Keratinocyte (primary cell): Measurements from ENCODE around the gene ASIC1. TPM values are rescaled to one million over a fixed set of nuclear protein-coding genes. Genes with fewer than 3 reads are reported as not detected.

Source experiments
- DNase-seq: peaks from one replicate; pipeline ENCODE4 v3.0.0-alpha.2; 2011; ENCODE audit warnings: low read depth, missing footprints, low spot score
- FAIRE-seq: peaks from 2 replicates; lab custom pipeline; 2011; peaks lifted over from hg19 to GRCh38; lab: Jason Lieb, UNC
- H2AFZ ChIP-seq: 2 replicates; pipeline ENCODE4 v1.6.0; 2012; ENCODE audit warnings: low read length, control low read depth, inconsistent platforms; ENCODE audit not compliant: control insufficient read depth
- H3K27ac ChIP-seq: 2 replicates; pipeline ENCODE4 v1.5.1; 2011; ENCODE audit warnings: low read length; ENCODE audit not compliant: control insufficient read depth, insufficient read depth
- H3K27me3 ChIP-seq: 3 replicates; pipeline ENCODE4 v1.6.0; 2011; ENCODE audit warnings: low read length; ENCODE audit not compliant: control insufficient read depth, insufficient read depth; ENCODE audit errors: extremely low read depth
- H3K36me3 ChIP-seq, 2 experiments: 2 replicates in 1 of 2; 3 replicates in 1 of 2; pipeline ENCODE4 v1.5.1; 2011; ENCODE audit warnings: low read length in 2 of 2, mild to moderate bottlenecking in 1 of 2; ENCODE audit not compliant: control insufficient read depth in 2 of 2, insufficient read depth in 2 of 2; ENCODE audit errors: extremely low read depth in 1 of 2
- H3K4me1 ChIP-seq: 3 replicates; pipeline ENCODE4 v1.5.1; 2011; ENCODE audit warnings: low read length; ENCODE audit not compliant: control insufficient read depth, insufficient read depth; ENCODE audit errors: extremely low read depth
- H3K4me2 ChIP-seq: 3 replicates; pipeline ENCODE4 v1.6.0; 2011; ENCODE audit warnings: low read depth, low read length; ENCODE audit not compliant: control insufficient read depth, insufficient read depth; ENCODE audit errors: extremely low read depth
- H3K4me3 ChIP-seq, 3 experiments: fragments of 200-600 bp in 1 of 3; sonication (generic) in 1 of 3; 2 replicates in 2 of 3; 3 replicates in 1 of 3; pipeline ENCODE4 v1.5.1; 2011 to 2016; ENCODE audit warnings: low read length in 3 of 3, mild to moderate bottlenecking in 3 of 3, control low read depth in 2 of 3, inconsistent platforms in 1 of 3, low read depth in 1 of 3, mixed read lengths in 1 of 3, mixed run types in 1 of 3, moderate library complexity in 1 of 3; ENCODE audit not compliant: control insufficient read depth in 2 of 3, insufficient read depth in 2 of 3; ENCODE audit errors: extremely low read depth in 1 of 3
- H3K79me2 ChIP-seq: 2 replicates; pipeline ENCODE4 v1.6.0; 2012; ENCODE audit warnings: low read length; ENCODE audit not compliant: control insufficient read depth, insufficient read depth
- H3K9ac ChIP-seq: 3 replicates; pipeline ENCODE4 v1.6.0; 2011; ENCODE audit warnings: low read length; ENCODE audit not compliant: control insufficient read depth, insufficient read depth; ENCODE audit errors: extremely low read depth
- H3K9me1 ChIP-seq: 3 replicates; pipeline ENCODE4 v1.6.0; 2011; ENCODE audit warnings: low read length; ENCODE audit not compliant: control insufficient read depth, insufficient read depth; ENCODE audit errors: extremely low read depth
- H3K9me3 ChIP-seq: 2 replicates; pipeline ENCODE4 v1.5.1; 2012; ENCODE audit warnings: low read depth, low read length; ENCODE audit not compliant: control insufficient read depth
- H4K20me1 ChIP-seq: 3 replicates; pipeline ENCODE4 v1.6.0; 2011; ENCODE audit warnings: low read length; ENCODE audit not compliant: control insufficient read depth, insufficient read depth; ENCODE audit errors: extremely low read depth
- CTCF ChIP-seq, 3 experiments: IDR thresholded peaks in 1 of 3; conservative IDR thresholded peaks in 1 of 3; optimal IDR thresholded peaks in 1 of 3; 2 replicates in 2 of 3; 3 replicates in 1 of 3; pipeline versions ENCODE3 to v1.5.1; 2011; ENCODE audit warnings: low read length in 3 of 3, mild to moderate bottlenecking in 3 of 3, moderate library complexity in 2 of 3, control low read depth in 1 of 3, inconsistent platforms in 1 of 3; ENCODE audit not compliant: insufficient read depth in 2 of 3; ENCODE audit errors: extremely low read depth in 1 of 3
- EZH2 ChIP-seq: IDR thresholded peaks from one replicate; pipeline ENCODE4 v1.6.1; 2012; ENCODE audit warnings: inconsistent platforms, mild to moderate bottlenecking, low read length, moderate library complexity
- dilution Hi-C: fragments of 300-500 bp; cut with MboI; formaldehyde crosslinking; loops from one replicate; pipeline ENCODE4 v1.7.0; 2020; ENCODE audit warnings: low sequenced_read_pairs; ENCODE audit not compliant: extremely low pct_ligation_motif_present
- polyA plus RNA-seq, 5 experiments: library from polyadenylated mRNA; depleted of rRNA in 3 of 5; stranded (reverse) in 3 of 5; stranded (forward) in 1 of 5; unstranded in 1 of 5; fragments of >200 nt; gene quantifications; 1 replicate in 1 of 5; 2 replicates in 3 of 5; 3 replicates in 1 of 5; pipeline versions ENCODE4 v1.2.1 to v1.2.3, GENCODE V29; 2011 to 2012; ENCODE audit warnings: missing spikeins in 2 of 5, low read depth in 1 of 5, low replicate concordance in 1 of 5

The ASIC1 gene
- polyA plus RNA-seq, 1 donor (not counting 4 experiments of a cell fraction or from before 2014, with no cell fraction given): 5.7 TPM

DNA sequence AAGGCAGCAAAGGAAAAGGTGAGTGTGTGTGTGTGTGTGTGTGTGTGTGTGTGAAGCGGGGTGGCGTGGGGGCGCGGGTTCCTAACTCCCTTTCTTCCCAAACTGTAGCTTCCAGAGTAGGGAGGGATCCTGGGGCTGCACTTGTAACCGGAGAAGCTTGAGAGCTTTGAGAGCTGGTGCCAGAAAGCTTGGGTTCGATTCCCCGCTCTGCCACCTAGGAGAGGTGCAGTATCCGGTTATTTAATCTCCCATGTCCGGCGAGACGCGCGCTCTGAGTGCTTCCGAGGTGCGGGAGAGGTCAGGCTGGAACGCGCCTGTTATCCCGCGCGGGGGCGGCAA is 24.9 kb upstream of the ASIC1 start:
- Histone ChIP-seq H3K9me1 (no peaks in the 10 kb centered on the region), H3K4me2 (peak overlapping the region; percentile 16), H3K27me3 (no peaks in the 10 kb centered on the region), H3K9me3 (no peaks in the 10 kb centered on the region), H4K20me1 (no peaks in the 10 kb centered on the region), H2AFZ (peak overlapping the region; percentile 61), H3K79me2 (no peaks in the 10 kb centered on the region), H3K9ac (no peak overlapping the region), H3K36me3 (no peaks in the 10 kb centered on the region), H3K27ac (no peak overlapping the region), H3K4me1 (peaks cover 4% of the 10 kb centered on the region), H3K4me3 (no peak overlapping the region)
- dilution Hi-C loops: no loop called here
- FAIRE-seq (no peak), DNase-seq (no peak)
- TF ChIP-seq EZH2 (no peak), CTCF (optimal IDR thresholded peaks at IDR 0.05 in 1 of 3, IDR thresholded peaks at IDR 0.05 in 1 of 3, conservative IDR thresholded peaks at IDR 0.05 in 1 of 3; ENCODE audit: extremely low read depth in 1 of 3, insufficient read depth in 2 of 3, low read length in 3 of 3) (no peak)

- peak overlapping the region; percentile 16 for H3K4me2 ChIP-seq
Measured at GRCh38 chr12:50032854-50033581, 24.4 kb upstream of the ASIC1 start.

More at GRCh38 chr12:50032854-50033581, 24.4 kb upstream of the ASIC1 start:
- no peak overlapping the region for H3K27ac ChIP-seq
- no peaks in the 10 kb centered on the region for H3K79me2 ChIP-seq
- no peaks in the 10 kb centered on the region for H3K27me3 ChIP-seq
- no peaks in the 10 kb centered on the region for H3K9me1 ChIP-seq
- DNase-seq: no peak
- H4K20me1 ChIP-seq: no peaks in the 10 kb centered on the region
- H3K36me3 ChIP-seq: no peaks in the 10 kb centered on the region
- no peak overlapping the region for H3K4me3 ChIP-seq
- H3K9ac ChIP-seq: no peak overlapping the region
- TF ChIP-seq CTCF (optimal IDR thresholded peaks at IDR 0.05 in 1 of 3, IDR thresholded peaks at IDR 0.05 in 1 of 3, conservative IDR thresholded peaks at IDR 0.05 in 1 of 3; ENCODE audit: extremely low read depth in 1 of 3, insufficient read depth in 2 of 3, low read length in 3 of 3): no peak
- no peak for TF ChIP-seq EZH2
- H2AFZ ChIP-seq: peak overlapping the region; percentile 61
- dilution Hi-C loops: no loop called here
- H3K9me3 ChIP-seq: no peaks in the 10 kb centered on the region
- H3K4me1 ChIP-seq: peaks cover 4% of the 10 kb centered on the region
- no peak for FAIRE-seq
